Muscle of arm (tissue), 12 donors: Measurements from ENCODE around the gene IL17C. TPM values are rescaled to one million over a fixed set of nuclear protein-coding genes. Genes with fewer than 3 reads are reported as not detected.
A peak's percentile ranks its signal among the peaks of the same experiment; 100 is the strongest.

Experiments
- DNase-seq: peaks from one replicate; pipeline ENCODE4 v3.0.0-alpha.2; 2013
- polyA plus RNA-seq, 12 donors: library from polyadenylated mRNA; unstranded; fragments of 120-200 nt; gene quantifications; one replicate each; pipeline ENCODE4 v1.2.1, GENCODE V29; 2013; ENCODE audit not compliant: insufficient read length in 12 of 12

The IL17C gene
- polyA plus RNA-seq, 12 donors: not detected

GRCh38 chr16:88685156-88686061 lies 47.0 kb downstream of the IL17C start:
- DNase-seq: no peak

- no peak for DNase-seq
Observed at GRCh38 chr16:88686062-88686438, 47.7 kb downstream of the IL17C start.

GRCh38 chr16:88686439-88687253 lies 48.3 kb downstream of the IL17C start, which contains the start of gene SNAI3:
TSS of gene SNAI3 (minus strand) at chr16:88686507. CDS start at chr16:88686406, 101 bp downstream.
- DNase-seq: peak; percentile 54

GRCh38 chr16:88687254-88687576 lies 48.8 kb downstream of the IL17C start:
- DNase-seq: no peak

GRCh38 chr16:88687676-88688012 lies 49.3 kb downstream of the IL17C start:
- no peak for DNase-seq

GRCh38 chr16:88688013-88688778 lies 49.8 kb downstream of the IL17C start:
- no peak for DNase-seq

Other genes starting within 250 kb of the IL17C start
- 1 to 10 TPM in 5 of 12 donors, under 1 TPM in 5, not detected in 2; 0.74 to 3.9 (median 1.1) TPM for gene ZFPM1, start 185.3 kb upstream of the IL17C start, polyA plus RNA-seq
- gene ZC3H18, start 68.2 kb upstream of the IL17C start, polyA plus RNA-seq: 10 to 100 TPM in 11 of 12 donors, not detected in 1; 21.4 to 54.4 (median 25.0) TPM
- gene CYBA, start 12.5 kb downstream of the IL17C start, polyA plus RNA-seq: 10 to 100 TPM in 11 of 12 donors, not detected in 1; 19.5 to 60.4 (median 30.6) TPM
- 10 to 100 TPM in 11 of 12 donors, not detected in 1; 18.2 to 35.2 (median 24.3) TPM for gene MVD, start 24.5 kb downstream of the IL17C start, polyA plus RNA-seq
- gene SNAI3, start 47.9 kb downstream of the IL17C start, polyA plus RNA-seq: 1 to 10 TPM in 10 of 12 donors, not detected in 2; 3.6 to 8.6 (median 6.6) TPM
- gene RNF166, start 67.8 kb downstream of the IL17C start, polyA plus RNA-seq: 10 to 100 TPM in 10 of 12 donors, not detected in 2; 11.5 to 26.9 (median 16.3) TPM
- gene CTU2, start 67.9 kb downstream of the IL17C start, polyA plus RNA-seq: 10 to 100 TPM in 5 of 12 donors, 1 to 10 TPM in 5, not detected in 2; 8.5 to 13.1 (median 10.1) TPM
- 10 to 100 TPM in 11 of 12 donors, not detected in 1; 36.1 to 78.2 (median 48.2) TPM for gene PIEZO1, start 146.6 kb downstream of the IL17C start, polyA plus RNA-seq
- 10 to 100 TPM in 3 of 12 donors, 1 to 10 TPM in 8, not detected in 1; 4.5 to 26.0 (median 6.3) TPM for gene CDT1, start 165.2 kb downstream of the IL17C start, polyA plus RNA-seq
- gene APRT, start 173.4 kb downstream of the IL17C start, polyA plus RNA-seq: 10 to 100 TPM in 11 of 12 donors, not detected in 1; 45.8 to 73.6 (median 56.0) TPM
- gene GALNS, start 218.4 kb downstream of the IL17C start, polyA plus RNA-seq: 10 to 100 TPM in 11 of 12 donors, not detected in 1; 11.2 to 35.2 (median 18.8) TPM
- gene TRAPPC2L, start 218.6 kb downstream of the IL17C start, polyA plus RNA-seq: 10 to 100 TPM in 11 of 12 donors, not detected in 1; 30.6 to 57.5 (median 50.9) TPM
- under 1 TPM in 1 of 12 donors, not detected in 11; 0.47 TPM for gene PABPN1L, start 228.1 kb downstream of the IL17C start, polyA plus RNA-seq